GM21360 (cell line): ENCODE results near the gene ADCK2.
A peak's percentile ranks its signal among the peaks of the same experiment; 100 is the strongest.
"Not testable (repeated sequence)": the region's sequence is repeated elsewhere in the genome, so short reads cannot be mapped to it uniquely, and the experiment has no call there.

ENCODE experiments used
- ATAC-seq: cut with Tn5 transposase; IDR thresholded peaks from one replicate; pipeline ENCODE4 v1.9.1; 2021; ENCODE audit warnings: mild to moderate bottlenecking, moderate library complexity; ENCODE audit not compliant: unreplicated experiment

Gene ADCK2

GRCh38 chr7:140645166-140645900 is 27.4 kb upstream of the ADCK2 start:
- ATAC-seq, result no peak

- peak; percentile 72 for ATAC-seq
Observed at GRCh38 chr7:140646931-140647647, 25.7 kb upstream of the ADCK2 start.

GRCh38 chr7:140649556-140650205 is 23.1 kb upstream of the ADCK2 start:
- ATAC-seq, result no peak

- ATAC-seq, result no peak
Observed at GRCh38 chr7:140650367-140650766, 22.4 kb upstream of the ADCK2 start.

- no peak for ATAC-seq
Observed at GRCh38 chr7:140653319-140654108, 19.2 kb upstream of the ADCK2 start.

DNA sequence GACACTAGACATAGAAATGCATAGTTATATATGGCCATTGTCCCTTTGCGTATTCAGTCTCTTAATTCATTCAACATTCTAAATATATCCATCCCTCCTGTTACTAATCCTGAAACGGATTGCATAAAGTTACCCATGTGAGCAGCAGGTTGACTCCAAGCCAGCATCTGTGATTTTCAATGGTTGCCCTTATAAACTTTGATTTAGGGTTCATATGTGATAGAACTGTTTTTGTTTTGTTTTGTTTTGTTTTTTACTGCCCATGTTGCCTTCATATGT is 18.7 kb upstream of the ADCK2 start:
- ATAC-seq, result no peak

GRCh38 chr7:140654661-140655060 is 18.1 kb upstream of the ADCK2 start:
- no peak for ATAC-seq

- ATAC-seq, result no peak
Observed at GRCh38 chr7:140655511-140656408, 17.0 kb upstream of the ADCK2 start.

DNA sequence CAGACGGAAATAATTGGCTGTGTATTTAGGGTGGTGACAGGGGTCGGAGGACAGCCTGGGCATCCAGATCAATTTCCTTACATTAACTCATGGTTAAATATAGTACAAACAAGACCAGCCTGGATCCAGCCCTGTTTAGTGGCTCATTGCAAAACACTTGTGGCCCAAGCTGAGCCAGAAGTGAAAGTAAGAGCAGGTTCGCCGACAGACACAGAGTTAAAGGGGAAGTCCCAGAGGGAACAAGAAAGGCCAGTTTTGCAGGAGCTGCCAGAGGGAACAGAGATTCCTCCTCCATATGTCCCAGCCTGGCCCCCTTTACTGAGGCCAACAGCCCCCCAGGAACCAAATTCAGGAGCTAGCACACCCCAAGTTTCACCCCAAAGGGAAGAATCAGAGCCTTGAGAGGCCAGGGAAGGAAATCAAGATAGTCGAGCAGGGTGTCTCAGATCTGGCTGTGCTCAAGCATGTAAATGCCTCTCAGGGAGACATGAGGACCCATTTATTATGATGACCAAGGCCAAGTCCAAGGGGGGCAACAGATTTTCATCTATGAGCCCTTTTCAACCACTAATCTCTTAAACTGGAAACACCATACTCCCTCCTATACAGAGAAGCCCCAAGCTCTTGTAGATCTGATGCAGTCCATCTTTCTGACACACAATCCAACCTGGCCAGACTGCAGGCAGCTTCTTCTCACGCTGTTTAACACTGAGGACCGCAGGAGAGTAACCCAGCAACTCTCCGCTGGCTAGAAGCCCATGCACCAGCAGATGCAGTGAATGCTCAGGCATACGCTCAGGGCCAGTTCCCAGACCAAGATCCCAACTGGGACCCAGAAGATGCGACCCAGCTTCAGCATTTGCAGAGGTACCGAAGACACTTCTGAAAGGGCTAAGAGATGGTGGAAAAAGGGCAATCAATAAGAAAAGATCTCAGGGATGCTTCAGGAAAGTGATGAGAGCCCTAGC is 15.9 kb upstream of the ADCK2 start:
- ATAC-seq, result peak; percentile 84

- ATAC-seq, result no peak
Observed at GRCh38 chr7:140657891-140658290, 14.9 kb upstream of the ADCK2 start.

GRCh38 chr7:140659856-140660255 is 12.9 kb upstream of the ADCK2 start:
- ATAC-seq, result no peak

DNA sequence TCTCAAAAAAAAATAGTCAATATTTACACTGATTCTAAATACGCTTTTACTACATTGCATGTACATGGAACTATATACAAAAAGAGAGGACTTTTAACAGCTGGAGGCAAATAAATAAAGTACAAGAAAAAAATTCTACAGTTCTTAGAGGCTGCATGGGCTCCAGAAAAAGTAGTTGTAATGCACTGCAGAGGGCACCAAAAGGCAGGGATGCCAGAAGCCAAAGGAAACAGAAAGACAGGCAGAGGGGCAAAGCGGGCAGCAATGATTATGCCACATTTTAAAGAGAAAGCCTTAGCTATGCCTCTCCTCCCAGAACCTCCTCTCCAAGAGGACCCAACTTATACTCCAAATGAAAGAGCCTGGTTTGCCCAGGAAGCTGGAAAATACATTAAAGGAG is 11.6 kb upstream of the ADCK2 start:
- ATAC-seq, result no peak

DNA sequence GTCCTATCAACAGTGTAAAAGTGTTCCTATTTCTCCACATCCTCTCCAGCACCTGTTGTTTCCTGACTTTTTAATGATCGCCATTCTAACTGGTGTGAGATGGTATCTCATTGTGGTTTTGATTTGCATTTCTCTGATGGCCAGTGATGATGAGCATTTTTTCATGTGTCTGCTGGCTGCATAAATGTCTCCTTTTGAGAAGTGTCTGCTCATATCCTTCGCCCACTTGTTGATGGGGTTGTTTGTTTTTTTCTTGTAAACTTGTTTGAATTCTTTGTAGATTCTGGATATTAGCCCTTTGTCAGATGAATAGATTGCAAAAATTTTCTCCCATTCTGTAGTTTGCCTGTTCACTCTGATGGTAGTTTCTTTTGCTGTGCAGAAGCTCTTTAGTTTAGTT is 9.8 kb upstream of the ADCK2 start:
- not testable (repeated sequence) for ATAC-seq

GRCh38 chr7:140667476-140667875 is 5.3 kb upstream of the ADCK2 start:
- no peak for ATAC-seq

DNA sequence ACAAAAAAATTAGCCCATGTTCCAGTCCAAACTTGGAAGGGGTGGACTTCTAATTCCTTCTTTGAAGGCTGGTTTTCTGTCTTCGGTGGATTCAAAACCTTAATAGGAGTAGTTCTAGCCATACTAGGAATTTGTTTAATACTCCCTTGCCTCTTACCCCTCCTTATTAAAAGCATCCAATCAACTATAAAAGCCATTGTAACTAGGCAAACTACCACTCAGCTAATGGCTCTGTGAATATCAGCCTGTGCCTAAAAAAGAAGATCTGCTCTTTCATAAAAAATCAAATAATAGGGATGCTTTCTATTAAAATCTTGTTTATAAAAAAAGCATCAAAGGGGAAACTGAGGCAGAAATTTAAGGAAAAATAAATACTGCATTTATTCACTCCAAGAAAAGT is 4.1 kb upstream of the ADCK2 start:
- no peak for ATAC-seq

GRCh38 chr7:140669352-140669751 is 3.4 kb upstream of the ADCK2 start:
- no peak for ATAC-seq

DNA sequence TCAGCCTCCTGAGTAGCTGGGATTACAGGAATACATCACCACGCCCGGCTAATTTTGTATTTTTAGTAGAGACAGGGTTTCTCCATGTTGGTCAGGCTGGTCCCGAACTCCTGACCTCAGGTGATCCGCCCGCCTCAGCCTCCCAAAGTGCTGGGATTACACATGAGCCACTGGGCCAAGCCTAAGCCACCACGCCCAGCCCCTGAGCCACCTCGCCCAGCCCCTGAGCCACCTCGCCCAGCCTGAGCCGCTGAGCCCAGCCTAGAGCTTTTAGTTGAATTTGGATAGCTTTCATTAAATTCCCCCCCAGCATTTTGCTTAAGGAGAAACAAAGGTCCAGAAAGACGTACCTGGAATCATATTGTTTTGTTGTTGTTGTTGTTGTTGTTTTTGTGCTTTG is 2.9 kb upstream of the ADCK2 start:
- ATAC-seq, result not testable (repeated sequence)

- no peak for ATAC-seq
Observed at GRCh38 chr7:140670343-140670935, 2.3 kb upstream of the ADCK2 start.

- ATAC-seq, result no peak
Observed at GRCh38 chr7:140671966-140672365, 779 bp upstream of the ADCK2 start.
